MM.1S (cell line): ENCODE results near the gene OR51E1.

Experiments used
- DNase-seq: peaks from one replicate; pipeline ENCODE4 v3.0.0-alpha.2; 2015
- H2AFZ ChIP-seq: fragments of 300-600 bp; sonication (generic); 2 replicates; pipeline ENCODE4 v1.6.0; 2016; ENCODE audit warnings: antibody characterized with exemption, low read length
- H3F3A ChIP-seq: fragments of 300-600 bp; sonication (generic); 2 replicates; pipeline ENCODE4 v1.6.1; 2016; ENCODE audit warnings: mild to moderate bottlenecking, antibody characterized with exemption, low read length, moderate library complexity, mixed read lengths; ENCODE audit not compliant: insufficient read depth
- H3K27ac ChIP-seq: fragments of 300-600 bp; sonication (generic); 2 replicates; pipeline ENCODE4 v1.5.1; 2016; ENCODE audit warnings: mild to moderate bottlenecking, low read length
- H3K27me3 ChIP-seq: fragments of 300-600 bp; sonication (generic); replicated peaks from 2 replicates; pipeline ENCODE4 v1.6.0; 2016; ENCODE audit warnings: low read length; ENCODE audit not compliant: insufficient read depth
- H3K36me3 ChIP-seq: fragments of 300-600 bp; sonication (generic); replicated peaks from 2 replicates; pipeline ENCODE4 v1.6.1; 2016; ENCODE audit warnings: mild to moderate bottlenecking, low read length, mixed read lengths; ENCODE audit not compliant: insufficient read depth
- H3K4me1 ChIP-seq: fragments of 300-600 bp; sonication (generic); 2 replicates; pipeline ENCODE4 v1.6.1; 2016; ENCODE audit warnings: low read length, mixed read lengths
- H3K4me2 ChIP-seq: fragments of 300-600 bp; sonication (generic); 2 replicates; pipeline ENCODE4 v1.6.0; 2016; ENCODE audit warnings: low read depth, low read length
- H3K4me3 ChIP-seq: fragments of 300-600 bp; sonication (generic); 2 replicates; pipeline ENCODE4 v1.5.1; 2016; ENCODE audit warnings: low read length, mixed read lengths
- H3K79me2 ChIP-seq: fragments of 300-600 bp; sonication (generic); 2 replicates; pipeline ENCODE4 v1.6.1; 2016; ENCODE audit warnings: mixed run types, low read length, mixed read lengths
- H3K9ac ChIP-seq: fragments of 300-600 bp; sonication (generic); 2 replicates; pipeline ENCODE4 v1.6.1; 2016; ENCODE audit warnings: low read length, mixed read lengths
- H3K9me2 ChIP-seq: fragments of 300-600 bp; sonication (generic); replicated peaks from 2 replicates; pipeline ENCODE4 v1.6.1; 2016; ENCODE audit warnings: mild to moderate bottlenecking, low read length, mixed read lengths; ENCODE audit not compliant: insufficient read depth
- H3K9me3 ChIP-seq: fragments of 300-600 bp; sonication (generic); replicated peaks from 2 replicates; pipeline ENCODE4 v1.6.1; 2016; ENCODE audit warnings: mild to moderate bottlenecking, low read length, mixed read lengths; ENCODE audit not compliant: insufficient read depth
- H4K20me1 ChIP-seq: fragments of 300-600 bp; sonication (generic); 2 replicates; pipeline ENCODE4 v1.6.1; 2016; ENCODE audit warnings: mild to moderate bottlenecking, low read length, moderate library complexity, mixed read lengths; ENCODE audit not compliant: insufficient read depth
- EZH2 ChIP-seq: fragments of 300-600 bp; sonication (generic); optimal IDR thresholded peaks from 2 replicates; pipeline ENCODE3; 2017; ENCODE audit warnings: low read depth, mild to moderate bottlenecking, antibody characterized with exemption, low read length, mixed read lengths
- EZH2phosphoT487 ChIP-seq: fragments of 300-600 bp; sonication (generic); IDR thresholded peaks from 2 replicates; pipeline ENCODE4 v1.6.1; 2018; ENCODE audit warnings: antibody characterized with exemption, low read length
- TF ChIP-seq, protein P1 (sequence below): fragments of 300-600 bp; sonication (generic); IDR thresholded peaks from 2 replicates; pipeline ENCODE4 v1.5.1; 2016; ENCODE audit warnings: antibody characterized with exemption, low read length, mixed read lengths

OR51E1 gene

DNA sequence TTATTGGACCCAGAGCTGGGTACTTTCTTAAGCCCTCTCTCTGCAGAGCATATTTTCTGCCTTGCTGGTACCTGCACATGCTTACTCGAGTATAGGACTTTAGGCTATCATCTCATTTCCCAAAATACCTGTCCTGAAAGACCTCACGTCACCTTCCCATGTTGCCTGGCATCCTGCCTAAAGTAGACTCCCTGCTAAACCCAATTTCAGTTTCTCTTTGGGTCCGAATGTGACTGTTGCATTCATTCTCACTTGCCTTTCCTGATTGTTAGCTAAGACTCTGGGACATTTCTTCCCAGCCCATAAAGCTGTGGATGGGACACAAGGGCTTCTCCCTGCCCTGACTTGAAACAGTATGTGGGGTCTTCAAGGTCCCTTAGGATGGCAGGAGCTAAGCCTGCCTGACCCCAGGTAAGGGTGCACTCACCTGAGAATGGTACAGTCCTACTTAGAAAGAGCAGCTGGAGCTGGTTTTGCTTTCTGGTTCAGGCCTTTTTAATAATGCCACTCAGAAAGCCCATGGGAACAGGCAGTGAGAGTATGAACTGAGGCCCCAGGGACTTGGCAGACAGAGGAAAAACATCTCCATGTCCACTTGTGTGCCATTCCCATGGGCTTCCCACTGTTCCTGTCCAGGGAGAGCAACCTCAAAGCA lies 41.0 kb downstream of the OR51E1 start:
- H3F3A ChIP-seq, result peaks cover 9% of the 10 kb centered on the region; the same call in 1 of the 2 replicates
- H3K27ac ChIP-seq, result peak overlapping the region; percentile 77
- no peaks in the 10 kb centered on the region for H3K27me3 ChIP-seq
- H3K4me2 ChIP-seq, result peak overlapping the region; percentile 84
- DNase-seq, result peak; percentile 83
- H3K4me3 ChIP-seq, result peak overlapping the region; percentile 63
- H3K9ac ChIP-seq, result peak overlapping the region; percentile 72
- H4K20me1 ChIP-seq, result no peaks in the 10 kb centered on the region
- no peaks in the 10 kb centered on the region for H3K9me2 ChIP-seq
- no peak for TF ChIP-seq EZH2
- TF ChIP-seq, protein P1, sequence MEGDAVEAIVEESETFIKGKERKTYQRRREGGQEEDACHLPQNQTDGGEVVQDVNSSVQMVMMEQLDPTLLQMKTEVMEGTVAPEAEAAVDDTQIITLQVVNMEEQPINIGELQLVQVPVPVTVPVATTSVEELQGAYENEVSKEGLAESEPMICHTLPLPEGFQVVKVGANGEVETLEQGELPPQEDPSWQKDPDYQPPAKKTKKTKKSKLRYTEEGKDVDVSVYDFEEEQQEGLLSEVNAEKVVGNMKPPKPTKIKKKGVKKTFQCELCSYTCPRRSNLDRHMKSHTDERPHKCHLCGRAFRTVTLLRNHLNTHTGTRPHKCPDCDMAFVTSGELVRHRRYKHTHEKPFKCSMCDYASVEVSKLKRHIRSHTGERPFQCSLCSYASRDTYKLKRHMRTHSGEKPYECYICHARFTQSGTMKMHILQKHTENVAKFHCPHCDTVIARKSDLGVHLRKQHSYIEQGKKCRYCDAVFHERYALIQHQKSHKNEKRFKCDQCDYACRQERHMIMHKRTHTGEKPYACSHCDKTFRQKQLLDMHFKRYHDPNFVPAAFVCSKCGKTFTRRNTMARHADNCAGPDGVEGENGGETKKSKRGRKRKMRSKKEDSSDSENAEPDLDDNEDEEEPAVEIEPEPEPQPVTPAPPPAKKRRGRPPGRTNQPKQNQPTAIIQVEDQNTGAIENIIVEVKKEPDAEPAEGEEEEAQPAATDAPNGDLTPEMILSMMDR, result no peak
- TF ChIP-seq EZH2phosphoT487, result no peak
- H3K4me1 ChIP-seq, result peaks cover 14% of the 10 kb centered on the region
- H3K79me2 ChIP-seq, result no peaks in the 10 kb centered on the region
- H2AFZ ChIP-seq, result peak overlapping the region; percentile 94
- no peaks in the 10 kb centered on the region for H3K36me3 ChIP-seq
- H3K9me3 ChIP-seq, result no peaks in the 10 kb centered on the region

DNA sequence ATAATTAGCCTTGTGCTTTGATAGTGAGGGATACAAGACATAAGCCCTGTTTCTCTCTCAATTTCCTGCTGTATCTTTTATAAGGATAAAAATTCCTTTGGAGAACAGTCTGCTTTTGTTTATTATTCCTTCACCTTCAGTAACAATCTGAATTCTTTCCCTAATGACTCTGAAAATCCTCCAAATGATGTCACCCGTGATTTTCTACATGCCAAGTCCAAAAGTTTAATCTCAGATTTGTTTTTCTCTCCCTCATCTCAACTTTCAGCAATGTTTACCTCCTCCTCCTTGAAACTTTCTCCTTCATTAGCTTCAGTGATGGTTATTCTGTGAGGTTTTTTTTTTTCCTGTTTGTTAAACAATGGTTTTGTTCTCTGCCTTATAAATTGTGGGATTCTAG lies 51.7 kb downstream of the OR51E1 start:
- H3K79me2 ChIP-seq, result no peaks in the 10 kb centered on the region
- H4K20me1 ChIP-seq, result no peaks in the 10 kb centered on the region
- peaks cover 15% of the 10 kb centered on the region for H3K4me1 ChIP-seq
- no peaks in the 10 kb centered on the region for H3K9me3 ChIP-seq
- H3K9ac ChIP-seq, result no peak overlapping the region
- H3K4me2 ChIP-seq, result no peak overlapping the region
- H3K27me3 ChIP-seq, result no peaks in the 10 kb centered on the region
- DNase-seq, result no peak
- peaks cover 12% of the 10 kb centered on the region; the same call in 1 of the 2 replicates for H3F3A ChIP-seq
- H2AFZ ChIP-seq, result no peak overlapping the region
- TF ChIP-seq EZH2 (no peak), EZH2phosphoT487 (no peak)
- TF ChIP-seq, protein P1, result no peak
- no peaks in the 10 kb centered on the region for H3K9me2 ChIP-seq
- H3K4me3 ChIP-seq, result no peak overlapping the region
- H3K36me3 ChIP-seq, result no peaks in the 10 kb centered on the region
- no peak overlapping the region for H3K27ac ChIP-seq

DNA sequence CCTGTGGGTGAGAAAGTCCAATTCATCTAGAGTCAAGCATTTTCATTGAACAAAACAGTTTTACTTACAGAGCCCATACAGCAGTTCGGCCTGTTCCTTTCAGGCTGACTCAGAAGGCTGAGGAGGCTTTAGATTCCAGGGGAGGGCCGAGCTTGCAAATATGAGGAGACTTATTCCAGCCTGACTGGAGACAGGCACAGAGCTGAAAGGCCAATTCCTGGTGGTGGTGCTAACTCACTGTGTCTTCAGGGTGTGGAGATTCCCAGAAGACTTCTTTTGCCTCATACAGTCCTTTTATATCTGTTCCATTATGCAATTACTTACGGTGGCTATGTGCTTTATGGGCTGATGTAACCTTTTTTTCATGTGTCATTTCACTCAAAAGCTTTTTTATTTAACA lies 53.8 kb downstream of the OR51E1 start, which contains the start of gene OR51E2:
OR51E2 (minus strand) TSS at position 269 of the 400 bp plus-strand sequence. CDS start 15,142 bp downstream, outside the sequence.
- Histone ChIP-seq H3K4me2 (no peak within 1 kb of the TSS), H3K27me3 (no peaks in the 10 kb centered on the region), H3F3A (peaks cover 13% of the 10 kb centered on the region; the same call in 1 of the 2 replicates), H3K9me3 (no peaks in the 10 kb centered on the region), H3K4me1 (peaks cover 21% of the 10 kb centered on the region), H3K4me3 (no peak within 1 kb of the TSS), H3K79me2 (no peaks in the 10 kb centered on the region), H3K27ac (no peak within 1 kb of the TSS), H3K9ac (no peak within 1 kb of the TSS), H3K9me2 (no peaks in the 10 kb centered on the region), H3K36me3 (no peaks in the 10 kb centered on the region), H4K20me1 (no peaks in the 10 kb centered on the region), H2AFZ (no peak within 1 kb of the TSS)
- TF ChIP-seq EZH2phosphoT487, result no peak
- DNase-seq, result no peak
